Smooth muscle cell (in vitro differentiated cells): Measurements from ENCODE around the gene RBMS1. TPM values are rescaled to one million over a fixed set of nuclear protein-coding genes. Genes with fewer than 3 reads are reported as not detected.
A peak's percentile ranks its signal among the peaks of the same experiment; 100 is the strongest.

Experiments
- DNase-seq: peaks from one replicate; lab custom pipeline; 2025; ENCODE audit not compliant: unreplicated experiment; lab: John Stamatoyannopoulos, UW
- H2AFZ ChIP-seq: fragments of 200-600 bp; sonication (generic); 2 replicates; pipeline ENCODE4 v1.6.0; 2016; ENCODE audit warnings: antibody characterized with exemption, low read depth, mild to moderate bottlenecking
- H3F3A ChIP-seq: fragments of 200-600 bp; sonication (generic); 2 replicates; pipeline ENCODE4 v1.6.0; 2017; ENCODE audit warnings: antibody characterized with exemption, low read depth
- H3K27ac ChIP-seq: fragments of 200-600 bp; sonication (generic); 2 replicates; pipeline ENCODE4 v1.5.1; 2016; ENCODE audit warnings: low read depth, mild to moderate bottlenecking
- H3K27me3 ChIP-seq: fragments of 200-600 bp; sonication (generic); 2 replicates; pipeline ENCODE4 v1.6.1; 2016; ENCODE audit warnings: low read depth, mild to moderate bottlenecking
- H3K36me3 ChIP-seq: fragments of 200-600 bp; sonication (generic); 2 replicates; pipeline ENCODE4 v1.5.1; 2016; ENCODE audit warnings: low read depth
- H3K4me1 ChIP-seq: fragments of 200-600 bp; sonication (generic); 2 replicates; pipeline ENCODE4 v1.5.1; 2016; ENCODE audit warnings: low read depth
- H3K4me2 ChIP-seq: fragments of 200-600 bp; sonication (generic); 2 replicates; pipeline ENCODE4 v1.6.0; 2016; ENCODE audit warnings: mild to moderate bottlenecking
- H3K4me3 ChIP-seq: fragments of 200-600 bp; sonication (generic); 2 replicates; pipeline ENCODE4 v1.5.1; 2016; ENCODE audit warnings: mild to moderate bottlenecking
- H3K79me2 ChIP-seq: fragments of 200-600 bp; sonication (generic); 2 replicates; pipeline ENCODE4 v1.6.0; 2016; ENCODE audit warnings: low read depth, mild to moderate bottlenecking
- H3K9ac ChIP-seq: fragments of 200-600 bp; sonication (generic); 2 replicates; pipeline ENCODE4 v1.6.0; 2016; ENCODE audit warnings: low read depth
- H3K9me3 ChIP-seq: fragments of 200-600 bp; sonication (generic); replicated peaks from 2 replicates; pipeline ENCODE4 v1.5.1; 2016; ENCODE audit warnings: low read depth
- H4K20me1 ChIP-seq: fragments of 200-600 bp; sonication (generic); 2 replicates; pipeline ENCODE4 v1.6.0; 2016; ENCODE audit warnings: low read depth
- CTCF ChIP-seq: fragments of 200-600 bp; sonication (generic); IDR thresholded peaks from 2 replicates; pipeline ENCODE4 v1.5.1; 2017; ENCODE audit warnings: borderline replicate concordance, mild to moderate bottlenecking, antibody characterized with exemption; ENCODE audit not compliant: insufficient read depth, poor library complexity, severe bottlenecking
- WGBS: methylation state at CpG from one replicate; pipeline ENCODE4 v1.1.7; 2016; ENCODE audit warnings: low lambda C conversion rate; 5-methylcytosine and 5-hydroxymethylcytosine counted together
- polyA plus RNA-seq: library from polyadenylated mRNA; unstranded; fragments of >200 nt; fragmentation: Nextera tagmentation; extraction: Ambion mirVana; gene quantifications from 2 replicates; pipeline ENCODE4 v1.2.1, GENCODE V29; 2016
- total RNA-seq: library from RNA; depleted of rRNA; stranded (reverse); fragments of >200 nt; gene quantifications from 2 replicates; pipeline ENCODE4 v1.2.3, GENCODE V29; 2014

RBMS1 gene
- total and polyA plus RNA-seq, 2 experiments from 2014 or later = 103 to 160 TPM

DNA sequence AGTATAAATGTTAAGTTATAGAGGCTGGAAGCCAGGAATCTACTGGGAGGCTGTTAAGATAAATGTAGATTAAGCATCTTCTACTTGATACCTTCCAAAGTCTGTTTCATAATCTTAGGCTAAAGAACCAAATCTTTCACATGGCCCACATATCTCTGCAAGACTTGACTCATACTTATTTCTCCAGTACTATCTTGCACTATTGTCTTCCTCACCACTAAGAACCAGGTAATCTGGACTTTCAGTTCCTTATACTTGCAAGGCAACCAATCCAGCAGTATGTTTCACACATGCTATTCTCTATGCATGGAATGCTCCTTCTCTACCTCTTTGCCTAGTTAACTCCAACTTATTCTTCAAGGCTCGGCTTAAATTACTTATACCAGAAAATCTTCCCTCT lies 62.2 kb downstream of the RBMS1 start:
- no peaks in the 10 kb centered on the region for H3K27me3 ChIP-seq
- no peak overlapping the region for H3K27ac ChIP-seq
- no peak overlapping the region for H2AFZ ChIP-seq
- H3K36me3 ChIP-seq = peaks cover 9% of the 10 kb centered on the region
- H3K4me2 ChIP-seq = peak overlapping the region; percentile 11
- no peak for TF ChIP-seq CTCF
- no peak overlapping the region for H3K4me3 ChIP-seq
- H3K9ac ChIP-seq = no peak overlapping the region
- peaks cover 19% of the 10 kb centered on the region for H3F3A ChIP-seq
- H3K79me2 ChIP-seq = peaks cover 99% of the 10 kb centered on the region
- 94% methylated on average over 1 of the region's 1 CpG for WGBS
- H4K20me1 ChIP-seq = peaks cover 15% of the 10 kb centered on the region
- peaks cover 32% of the 10 kb centered on the region for H3K4me1 ChIP-seq
- H3K9me3 ChIP-seq = no peaks in the 10 kb centered on the region
- no peak for DNase-seq

DNA sequence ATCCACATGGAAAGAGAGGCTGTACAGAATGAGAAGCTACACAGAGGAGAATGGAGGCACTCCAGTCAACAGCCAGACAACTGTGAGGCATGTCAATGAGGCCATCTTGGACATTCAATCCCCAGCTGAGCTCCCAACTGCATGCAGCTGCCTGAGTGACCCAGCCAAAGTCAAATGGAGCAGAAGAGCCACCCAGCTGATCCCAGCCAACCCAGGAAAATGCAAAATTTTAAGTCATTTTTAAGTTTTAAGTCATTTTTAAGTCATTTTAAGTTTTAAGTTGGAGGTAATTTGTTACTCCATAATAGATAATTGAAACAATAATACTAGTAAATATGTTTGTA lies 63.6 kb downstream of the RBMS1 start:
- H3K4me3 ChIP-seq = no peak overlapping the region
- DNase-seq = no peak
- no peak overlapping the region for H3K9ac ChIP-seq
- H3F3A ChIP-seq = peaks cover 19% of the 10 kb centered on the region
- TF ChIP-seq CTCF = no peak
- no peaks in the 10 kb centered on the region for H3K27me3 ChIP-seq
- no peak overlapping the region for H3K4me2 ChIP-seq
- no peaks in the 10 kb centered on the region for H3K9me3 ChIP-seq
- no peak overlapping the region for H2AFZ ChIP-seq
- peaks cover 99% of the 10 kb centered on the region for H3K79me2 ChIP-seq
- peaks cover 39% of the 10 kb centered on the region for H3K4me1 ChIP-seq
- H4K20me1 ChIP-seq = peaks cover 8% of the 10 kb centered on the region
- H3K36me3 ChIP-seq = peaks cover 9% of the 10 kb centered on the region
- H3K27ac ChIP-seq = peak overlapping the region; percentile 84

DNA sequence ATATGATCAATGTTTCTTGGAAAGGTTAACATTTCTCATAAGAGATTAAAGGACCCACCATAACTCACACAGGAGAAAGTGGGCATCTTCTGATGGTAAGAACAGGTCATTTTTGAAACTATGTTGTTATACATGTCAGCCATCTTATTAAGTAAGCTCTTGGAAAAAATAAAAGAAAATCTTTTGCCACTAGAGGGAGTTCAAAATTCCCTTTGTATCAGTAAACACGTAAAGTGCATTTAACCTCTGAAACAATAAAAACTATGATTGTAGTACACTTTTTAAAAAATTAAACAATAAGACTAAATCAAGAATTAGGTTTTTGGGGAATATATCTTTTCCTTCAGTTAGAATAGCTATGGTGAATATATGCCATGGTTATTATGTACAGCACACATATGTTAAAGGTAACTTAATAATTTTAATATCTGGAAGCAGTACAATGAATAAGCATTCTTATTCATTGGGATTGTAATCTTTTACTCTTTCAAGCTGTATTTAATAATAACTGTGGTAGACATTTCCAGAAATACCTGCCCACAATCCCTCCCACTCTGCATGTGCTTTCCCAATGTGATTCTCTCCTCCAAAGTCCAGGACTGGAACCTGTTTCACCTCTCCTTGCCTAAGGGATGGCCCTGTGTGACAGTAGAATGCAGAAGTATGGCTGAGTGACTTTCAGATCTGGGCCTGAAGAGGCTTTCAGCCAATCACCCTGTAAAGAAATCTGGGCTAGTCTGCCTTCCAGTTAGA lies 64.2 kb downstream of the RBMS1 start:
- Histone ChIP-seq H3F3A (peaks cover 19% of the 10 kb centered on the region), H3K4me1 (peaks cover 34% of the 10 kb centered on the region)

More for the DNA sequence above, 64.2 kb downstream of the RBMS1 start:
- Histone ChIP-seq H3K9ac (no peak overlapping the region), H2AFZ (no peak overlapping the region), H3K9me3 (no peaks in the 10 kb centered on the region), H3K79me2 (peaks cover 99% of the 10 kb centered on the region), H3K4me3 (no peak overlapping the region), H3K36me3 (peaks cover 9% of the 10 kb centered on the region), H3K4me2 (peak overlapping the region; percentile 64), H3K27ac (peak overlapping the region; percentile 84), H3K27me3 (no peaks in the 10 kb centered on the region), H4K20me1 (peaks cover 8% of the 10 kb centered on the region)
- peak; percentile 61 for TF ChIP-seq CTCF
- no peak for DNase-seq
- WGBS = 76% methylated on average over 1 of the region's 1 CpG
